Colonic mucosa (tissue), 4 donors: Measurements from ENCODE around the gene NIPBL. TPM values are rescaled to one million over a fixed set of nuclear protein-coding genes. Genes with fewer than 3 reads are reported as not detected.
"Not testable (repeated sequence)": the region's sequence is repeated elsewhere in the genome, so short reads cannot be mapped to it uniquely, and the experiment has no call there.

Experiments used
- DNase-seq: peaks from one replicate; pipeline ENCODE4 v3.0.0-alpha.2; 2020
- H3K27ac ChIP-seq: fragments of 200-600 bp; one replicate; pipeline ENCODE4 v1.8.0; 2021
- H3K27me3 ChIP-seq: fragments of 200-600 bp; one replicate; pipeline ENCODE4 v1.8.0; 2021
- H3K36me3 ChIP-seq: fragments of 200-600 bp; one replicate; pipeline ENCODE4 v1.8.0; 2021
- H3K4me1 ChIP-seq: fragments of 200-600 bp; one replicate; pipeline ENCODE4 v1.8.0; 2021; ENCODE audit warnings: mild to moderate bottlenecking
- H3K4me3 ChIP-seq: fragments of 200-600 bp; one replicate; pipeline ENCODE4 v1.8.0; 2021
- H3K9ac ChIP-seq, 2 donors: one replicate each; pipeline ENCODE4 v1.7.0; 2013; ENCODE audit warnings: control low read depth in 2 of 2, low read depth in 2 of 2, low read length in 2 of 2
- H3K9me3 ChIP-seq: fragments of 200-600 bp; one replicate; pipeline ENCODE4 v1.8.0; 2021
- intact Hi-C: fragments of 100-400 bp; cut with DNase I; formaldehyde crosslinking; loops from one replicate; pipeline ENCODE4 v1.14.1; 2022
- total RNA-seq, 2 donors: library from RNA; stranded (reverse); fragmentation: NEBNext Ultra II Directional in 1 of 2; extraction: Animal tissue kit (Norgen Biotek cat#: 25700) in 1 of 2; gene quantifications; one replicate each; pipeline ENCODE4 v1.2.1, GENCODE V29; 2021
- TF ChIP-seq, protein P1 (sequence below): fragments of 200-600 bp; IDR thresholded peaks from one replicate; pipeline ENCODE4 v1.8.0; 2022; ENCODE audit warnings: antibody characterized with exemption, mild to moderate bottlenecking
- donor health status: healthy.
- donor health status: DM: no; HTN: no; CAD: no.
- donor health status: DM: no; HTN: no; CAD: no.

Gene NIPBL
- total RNA-seq, 2 donors from 2014 or later: 47.6 to 59.2 TPM

GRCh38 chr5:36904677-36905076, 28.1 kb downstream of the NIPBL start:
- Histone ChIP-seq H3K36me3 (no peaks in the 10 kb centered on the region), H3K4me1 (no peaks in the 10 kb centered on the region), H3K4me3 (no peak overlapping the region), H3K9ac (no peak overlapping the region), H3K27ac (no peak overlapping the region), H3K9me3 (no peaks in the 10 kb centered on the region), H3K27me3 (no peaks in the 10 kb centered on the region)
- TF ChIP-seq, protein P1, sequence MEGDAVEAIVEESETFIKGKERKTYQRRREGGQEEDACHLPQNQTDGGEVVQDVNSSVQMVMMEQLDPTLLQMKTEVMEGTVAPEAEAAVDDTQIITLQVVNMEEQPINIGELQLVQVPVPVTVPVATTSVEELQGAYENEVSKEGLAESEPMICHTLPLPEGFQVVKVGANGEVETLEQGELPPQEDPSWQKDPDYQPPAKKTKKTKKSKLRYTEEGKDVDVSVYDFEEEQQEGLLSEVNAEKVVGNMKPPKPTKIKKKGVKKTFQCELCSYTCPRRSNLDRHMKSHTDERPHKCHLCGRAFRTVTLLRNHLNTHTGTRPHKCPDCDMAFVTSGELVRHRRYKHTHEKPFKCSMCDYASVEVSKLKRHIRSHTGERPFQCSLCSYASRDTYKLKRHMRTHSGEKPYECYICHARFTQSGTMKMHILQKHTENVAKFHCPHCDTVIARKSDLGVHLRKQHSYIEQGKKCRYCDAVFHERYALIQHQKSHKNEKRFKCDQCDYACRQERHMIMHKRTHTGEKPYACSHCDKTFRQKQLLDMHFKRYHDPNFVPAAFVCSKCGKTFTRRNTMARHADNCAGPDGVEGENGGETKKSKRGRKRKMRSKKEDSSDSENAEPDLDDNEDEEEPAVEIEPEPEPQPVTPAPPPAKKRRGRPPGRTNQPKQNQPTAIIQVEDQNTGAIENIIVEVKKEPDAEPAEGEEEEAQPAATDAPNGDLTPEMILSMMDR: no peak
- DNase-seq: no peak
- intact Hi-C loops: no loop called here

- intact Hi-C loops: no loop called here
- Histone ChIP-seq H3K4me1 (no peaks in the 10 kb centered on the region), H3K27ac (no peak overlapping the region), H3K9ac (no peak overlapping the region), H3K4me3 (no peak overlapping the region), H3K36me3 (no peaks in the 10 kb centered on the region), H3K9me3 (no peaks in the 10 kb centered on the region), H3K27me3 (no peaks in the 10 kb centered on the region)
- DNase-seq: no peak
- TF ChIP-seq, protein P1: no peak
These were observed 32.1 kb downstream of the NIPBL start for GRCh38 chr5:36908544-36909260.

GRCh38 chr5:36915653-36916052, 39.1 kb downstream of the NIPBL start:
- no peaks in the 10 kb centered on the region for H3K9me3 ChIP-seq
- intact Hi-C loops: no loop called here
- H3K4me1 ChIP-seq: no peaks in the 10 kb centered on the region
- no peak overlapping the region for H3K27ac ChIP-seq
- H3K27me3 ChIP-seq: no peaks in the 10 kb centered on the region
- H3K9ac ChIP-seq: no peak overlapping the region
- no peak for DNase-seq
- H3K4me3 ChIP-seq: no peak overlapping the region
- TF ChIP-seq, protein P1: no peak
- no peaks in the 10 kb centered on the region for H3K36me3 ChIP-seq

- H3K9ac ChIP-seq, H3K36me3 ChIP-seq, DNase-seq, H3K9me3 ChIP-seq, H3K4me1 ChIP-seq, H3K4me3 ChIP-seq, H3K27me3 ChIP-seq, H3K27ac ChIP-seq, intact Hi-C loops: not testable (repeated sequence)
These were observed 40.0 kb downstream of the NIPBL start for GRCh38 chr5:36916614-36917013.

GRCh38 chr5:36917358-36917757, 40.8 kb downstream of the NIPBL start:
- intact Hi-C loops, DNase-seq, H3K4me1 ChIP-seq, H3K9ac ChIP-seq, H3K27me3 ChIP-seq, H3K9me3 ChIP-seq, H3K27ac ChIP-seq, H3K36me3 ChIP-seq, H3K4me3 ChIP-seq: not testable (repeated sequence)

- no peaks in the 10 kb centered on the region for H3K4me1 ChIP-seq
- H3K27me3 ChIP-seq: no peaks in the 10 kb centered on the region
- H3K27ac ChIP-seq: no peak overlapping the region
- no peaks in the 10 kb centered on the region for H3K36me3 ChIP-seq
- intact Hi-C loops: no loop called here
- no peak overlapping the region for H3K4me3 ChIP-seq
- DNase-seq: no peak
- H3K9ac ChIP-seq: no peak overlapping the region
- H3K9me3 ChIP-seq: no peaks in the 10 kb centered on the region
- TF ChIP-seq, protein P1: no peak
These were observed 42.7 kb downstream of the NIPBL start for GRCh38 chr5:36919238-36919637.
